Loucy (cell line): ENCODE data around the gene HHATL.

Experiments used
- H2AFZ ChIP-seq: fragments of 200-600 bp; sonication (generic); 2 replicates; pipeline ENCODE4 v1.6.0; 2016; ENCODE audit warnings: antibody characterized with exemption, mild to moderate bottlenecking, low read length, moderate library complexity
- H3F3A ChIP-seq: fragments of 200-600 bp; 2 replicates; pipeline ENCODE4 v1.6.0; 2016; ENCODE audit warnings: antibody characterized with exemption, low read depth, mild to moderate bottlenecking
- H3K27me3 ChIP-seq: fragments of 200-600 bp; sonication (generic); 2 replicates; pipeline ENCODE4 v1.6.1; 2014; ENCODE audit warnings: low read length, mild to moderate bottlenecking; ENCODE audit not compliant: insufficient read depth, poor library complexity, severe bottlenecking
- H3K36me3 ChIP-seq: fragments of 200-600 bp; sonication (generic); 2 replicates; pipeline ENCODE4 v1.6.1; 2016; ENCODE audit warnings: low read length; ENCODE audit not compliant: insufficient read depth
- H3K4me1 ChIP-seq: fragments of 200-600 bp; sonication (generic); 2 replicates; pipeline ENCODE4 v1.5.1; 2014; ENCODE audit warnings: low read length, mild to moderate bottlenecking; ENCODE audit not compliant: insufficient read depth, poor library complexity, severe bottlenecking
- H3K4me2 ChIP-seq: fragments of 200-600 bp; sonication (generic); 2 replicates; pipeline ENCODE4 v1.6.0; 2014; ENCODE audit warnings: antibody characterized with exemption, low read length, low read depth, mild to moderate bottlenecking; ENCODE audit not compliant: poor library complexity, severe bottlenecking
- H3K4me3 ChIP-seq: fragments of 200-600 bp; sonication (generic); 2 replicates; pipeline ENCODE4 v1.5.1; 2014; ENCODE audit warnings: low read length, mild to moderate bottlenecking, mixed read lengths; ENCODE audit not compliant: poor library complexity, severe bottlenecking
- H3K79me2 ChIP-seq: fragments of 200-600 bp; sonication (generic); 2 replicates; pipeline ENCODE4 v1.6.1; 2014; ENCODE audit warnings: low read length; ENCODE audit not compliant: insufficient read depth
- H3K9ac ChIP-seq: fragments of 200-600 bp; sonication (generic); 2 replicates; pipeline ENCODE4 v1.6.0; 2014; ENCODE audit warnings: mild to moderate bottlenecking, low read depth, low read length, moderate library complexity; ENCODE audit not compliant: poor library complexity, severe bottlenecking
- H3K9me2 ChIP-seq: fragments of 200-600 bp; sonication (generic); replicated peaks from 2 replicates; pipeline ENCODE4 v1.6.1; 2016; ENCODE audit warnings: low read depth, low read length, mixed read lengths
- H3K9me3 ChIP-seq: fragments of 200-600 bp; sonication (generic); 2 replicates; pipeline ENCODE4 v1.6.1; 2014; ENCODE audit warnings: mild to moderate bottlenecking, antibody characterized with exemption, low read length, low read depth; ENCODE audit not compliant: insufficient read depth
- H4K20me1 ChIP-seq: fragments of 200-600 bp; sonication (generic); 2 replicates; pipeline ENCODE4 v1.6.0; 2014; ENCODE audit warnings: antibody characterized with exemption, low read length, mild to moderate bottlenecking; ENCODE audit not compliant: insufficient read depth, poor library complexity, severe bottlenecking
- CTCF ChIP-seq: fragments of 200-600 bp; sonication (generic); conservative IDR thresholded peaks from 2 replicates; pipeline ENCODE4 v1.5.1; 2014; ENCODE audit warnings: mild to moderate bottlenecking, antibody characterized with exemption, low read length
- EZH2phosphoT487 ChIP-seq: fragments of 200-600 bp; IDR thresholded peaks from 2 replicates; pipeline ENCODE4 v1.6.1; 2018; ENCODE audit warnings: antibody characterized with exemption, mild to moderate bottlenecking, moderate library complexity, borderline replicate concordance

Gene HHATL

GRCh38 chr3:42688487-42689420, 13.8 kb downstream of the HHATL start:
- Histone ChIP-seq H3K9ac (no peak overlapping the region), H3K79me2 (no peaks in the 10 kb centered on the region), H3K9me3 (no peaks in the 10 kb centered on the region), H3K9me2 (no peaks in the 10 kb centered on the region), H3K4me1 (no peaks in the 10 kb centered on the region), H3K27me3 (no peaks in the 10 kb centered on the region), H3K4me2 (no peak overlapping the region), H3K4me3 (no peak overlapping the region), H4K20me1 (no peaks in the 10 kb centered on the region), H2AFZ (no peak overlapping the region), H3F3A (no peaks in the 10 kb centered on the region), H3K36me3 (no peaks in the 10 kb centered on the region)
- TF ChIP-seq CTCF (no peak), EZH2phosphoT487 (no peak)

DNA sequence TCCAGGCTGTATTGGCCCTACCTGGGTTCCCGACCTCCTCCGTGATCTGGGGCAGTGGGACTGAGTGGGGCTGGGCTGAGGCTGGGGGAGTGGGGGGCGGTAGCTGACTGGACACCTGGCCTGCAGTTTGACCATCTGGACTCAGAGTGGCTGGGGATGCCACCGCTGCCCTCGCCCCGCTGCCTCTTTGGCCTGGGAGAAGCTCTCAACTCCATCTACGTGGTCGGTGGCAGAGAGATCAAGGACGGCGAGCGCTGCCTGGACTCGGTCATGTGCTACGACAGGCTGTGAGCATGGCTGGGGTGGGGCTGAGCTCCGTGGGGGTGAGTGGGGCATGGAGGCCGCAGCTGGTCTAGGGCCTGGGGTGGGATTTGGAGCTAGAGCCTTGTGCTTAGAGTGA, 14.6 kb downstream of the HHATL start:
- H3K79me2 ChIP-seq = no peaks in the 10 kb centered on the region
- H3K9me3 ChIP-seq = no peaks in the 10 kb centered on the region
- H3F3A ChIP-seq = no peaks in the 10 kb centered on the region
- no peaks in the 10 kb centered on the region for H3K9me2 ChIP-seq
- H3K4me1 ChIP-seq = no peaks in the 10 kb centered on the region
- H3K36me3 ChIP-seq = no peaks in the 10 kb centered on the region
- no peak overlapping the region for H3K4me2 ChIP-seq
- no peak overlapping the region for H3K4me3 ChIP-seq
- H3K9ac ChIP-seq = no peak overlapping the region
- H4K20me1 ChIP-seq = no peaks in the 10 kb centered on the region
- no peaks in the 10 kb centered on the region for H3K27me3 ChIP-seq
- TF ChIP-seq CTCF (no peak), EZH2phosphoT487 (no peak)
- no peak overlapping the region for H2AFZ ChIP-seq

DNA sequence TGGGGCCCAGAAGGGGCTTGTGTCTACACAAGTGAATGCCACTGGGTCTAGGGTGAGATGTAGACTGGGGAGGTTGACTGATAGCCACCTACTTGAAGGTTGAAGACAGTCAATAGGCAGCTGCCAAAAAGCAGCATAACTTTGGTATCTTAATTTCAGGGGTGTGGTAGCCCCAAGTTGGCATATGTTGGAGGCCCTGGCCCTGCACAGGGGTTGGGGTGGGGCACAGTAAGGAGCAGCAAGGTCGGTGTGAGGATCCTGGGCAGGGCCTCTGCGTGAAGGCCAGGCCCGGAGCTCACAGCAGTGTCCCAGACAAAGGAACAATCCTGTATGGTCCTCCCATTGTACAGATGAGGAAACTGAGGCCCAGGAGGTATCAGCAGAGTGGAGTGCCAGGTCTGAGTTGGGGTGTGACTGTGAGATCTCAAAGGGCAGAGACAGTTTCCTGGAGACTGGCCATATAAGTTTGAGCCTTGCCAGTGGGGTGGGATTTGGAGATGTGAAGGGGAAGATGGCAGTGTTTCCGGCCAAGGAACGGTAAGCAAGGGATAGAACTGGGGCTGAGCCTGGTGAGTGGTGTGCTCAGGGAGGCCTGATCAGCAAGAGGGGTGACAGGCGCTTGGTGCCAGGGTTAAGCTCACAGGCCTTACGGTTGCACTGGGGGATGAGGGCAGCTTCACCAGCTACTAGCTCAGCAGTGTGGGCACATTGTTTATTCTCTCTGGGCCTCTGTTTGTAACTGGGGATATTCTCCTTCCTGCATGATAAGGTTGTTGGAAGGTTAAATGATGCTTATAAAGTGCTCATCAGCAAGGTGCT, 15.6 kb downstream of the HHATL start:
- H3K4me2 ChIP-seq = no peak overlapping the region
- no peaks in the 10 kb centered on the region for H3K27me3 ChIP-seq
- H3K4me1 ChIP-seq = no peaks in the 10 kb centered on the region
- no peak overlapping the region for H3K4me3 ChIP-seq
- no peaks in the 10 kb centered on the region for H4K20me1 ChIP-seq
- TF ChIP-seq CTCF (no peak), EZH2phosphoT487 (no peak)
- H3K9me3 ChIP-seq = no peaks in the 10 kb centered on the region
- no peaks in the 10 kb centered on the region for H3K79me2 ChIP-seq
- H2AFZ ChIP-seq = no peak overlapping the region
- no peak overlapping the region for H3K9ac ChIP-seq
- no peaks in the 10 kb centered on the region for H3K9me2 ChIP-seq
- no peaks in the 10 kb centered on the region for H3K36me3 ChIP-seq
- no peaks in the 10 kb centered on the region for H3F3A ChIP-seq
